ENCODE data around the gene MTMR3.

Gene MTMR3

GRCh38 chr22:29917052-29917902 is 34.3 kb downstream of the MTMR3 start:
- DNase-seq = no peak

GRCh38 chr22:29925402-29925801 is 42.4 kb downstream of the MTMR3 start:
- no peak for DNase-seq

GRCh38 chr22:29926057-29926456 is 43.1 kb downstream of the MTMR3 start:
- DNase-seq = no peak

- no peak for DNase-seq
Observed at GRCh38 chr22:29932136-29932535, 49.2 kb downstream of the MTMR3 start.

GRCh38 chr22:29933619-29934018 is 50.6 kb downstream of the MTMR3 start:
- DNase-seq = no peak

- DNase-seq = no peak
Observed at GRCh38 chr22:29934596-29934995, 51.6 kb downstream of the MTMR3 start.

- DNase-seq = no peak
Observed at GRCh38 chr22:29936186-29936585, 53.2 kb downstream of the MTMR3 start.

- no peak for DNase-seq
Observed at GRCh38 chr22:29937940-29938693, 55.1 kb downstream of the MTMR3 start.

- no peak for DNase-seq
Observed at GRCh38 chr22:29940526-29940925, 57.6 kb downstream of the MTMR3 start.

GRCh38 chr22:29944339-29944738 is 61.4 kb downstream of the MTMR3 start:
- no peak for DNase-seq

GRCh38 chr22:29945435-29945834 is 62.5 kb downstream of the MTMR3 start:
- DNase-seq = no peak

- no peak for DNase-seq
Observed at GRCh38 chr22:29946220-29946619, 63.2 kb downstream of the MTMR3 start.

- DNase-seq = no peak
Observed at GRCh38 chr22:29947410-29948384, 64.7 kb downstream of the MTMR3 start.

- no peak for DNase-seq
Observed at GRCh38 chr22:29948385-29948769, 65.4 kb downstream of the MTMR3 start.

- DNase-seq = no peak
Observed at GRCh38 chr22:29949872-29950271, 66.9 kb downstream of the MTMR3 start.

GRCh38 chr22:29951791-29952413 is 68.9 kb downstream of the MTMR3 start:
- DNase-seq = no peak

- no peak for DNase-seq
Observed at GRCh38 chr22:29954203-29954855, 71.4 kb downstream of the MTMR3 start.

GRCh38 chr22:29956680-29957079 is 73.7 kb downstream of the MTMR3 start:
- no peak for DNase-seq

- DNase-seq = no peak
Observed at GRCh38 chr22:29958170-29958569, 75.2 kb downstream of the MTMR3 start.

- no peak for DNase-seq
Observed at GRCh38 chr22:29964776-29965175, 81.8 kb downstream of the MTMR3 start.

- DNase-seq = no peak
Observed at GRCh38 chr22:29967461-29967860, 84.5 kb downstream of the MTMR3 start.

- DNase-seq = no peak
Observed at GRCh38 chr22:29971607-29972006, 88.6 kb downstream of the MTMR3 start.
